GM10248 (cell line): ENCODE measurements around the gene SLC38A9.

ENCODE experiments used
- CTCF ChIA-PET: fragments of 300-600 bp; sonication (Branson Sonifier 250); formaldehyde crosslinking; extraction: SDS; loops from one replicate; lab custom pipeline; 2021; ENCODE audit warnings: antibody characterized with exemption; lab: Yijun Ruan, JAX
- POLR2A ChIA-PET: fragments of 350-650 bp; sonication (Branson Sonifier 250); formaldehyde crosslinking; extraction: SDS; loops from one replicate; lab custom pipeline; 2020; ENCODE audit warnings: antibody characterized with exemption; lab: Yijun Ruan, JAX
- DNase-seq: peaks from one replicate; pipeline ENCODE4 v3.0.0; 2012; ENCODE audit errors: extremely low spot score
- TF ChIP-seq, protein P1 (sequence below): IDR thresholded peaks from 2 replicates; pipeline ENCODE4 v1.5.1; 2012; ENCODE audit warnings: mild to moderate bottlenecking, low read depth; ENCODE audit errors: extremely low read depth, missing control alignments, control extremely low read depth

Gene SLC38A9

DNA sequence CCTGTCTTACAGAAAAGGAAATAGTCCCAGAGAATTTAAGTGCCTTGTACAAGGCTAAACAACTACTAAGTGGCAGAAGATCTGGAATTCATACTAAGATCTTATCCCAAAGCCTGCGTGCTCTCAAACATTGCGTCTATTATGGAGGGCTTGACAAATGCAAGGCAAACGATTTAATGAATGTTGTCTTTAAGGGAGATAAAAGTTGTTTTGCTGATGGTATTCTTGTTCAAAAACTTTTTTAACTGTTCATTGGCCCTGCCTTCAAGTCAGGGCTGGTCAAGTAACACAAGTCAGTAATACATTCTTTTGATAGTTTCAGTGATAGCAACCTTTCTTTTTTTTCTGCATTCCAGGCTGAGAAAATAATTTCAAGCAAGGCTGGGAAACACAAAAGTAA is 1.7 kb upstream of the SLC38A9 start:
- POLR2A ChIA-PET, result no interaction called here
- CTCF ChIA-PET, result interaction anchor here (1.6 to 3.0 kb wide), 2 partner anchors 9 to 22 kb away, joined by 5 to 11 read pairs; no protein-coding TSS in a partner anchor
- TF ChIP-seq, protein P1, sequence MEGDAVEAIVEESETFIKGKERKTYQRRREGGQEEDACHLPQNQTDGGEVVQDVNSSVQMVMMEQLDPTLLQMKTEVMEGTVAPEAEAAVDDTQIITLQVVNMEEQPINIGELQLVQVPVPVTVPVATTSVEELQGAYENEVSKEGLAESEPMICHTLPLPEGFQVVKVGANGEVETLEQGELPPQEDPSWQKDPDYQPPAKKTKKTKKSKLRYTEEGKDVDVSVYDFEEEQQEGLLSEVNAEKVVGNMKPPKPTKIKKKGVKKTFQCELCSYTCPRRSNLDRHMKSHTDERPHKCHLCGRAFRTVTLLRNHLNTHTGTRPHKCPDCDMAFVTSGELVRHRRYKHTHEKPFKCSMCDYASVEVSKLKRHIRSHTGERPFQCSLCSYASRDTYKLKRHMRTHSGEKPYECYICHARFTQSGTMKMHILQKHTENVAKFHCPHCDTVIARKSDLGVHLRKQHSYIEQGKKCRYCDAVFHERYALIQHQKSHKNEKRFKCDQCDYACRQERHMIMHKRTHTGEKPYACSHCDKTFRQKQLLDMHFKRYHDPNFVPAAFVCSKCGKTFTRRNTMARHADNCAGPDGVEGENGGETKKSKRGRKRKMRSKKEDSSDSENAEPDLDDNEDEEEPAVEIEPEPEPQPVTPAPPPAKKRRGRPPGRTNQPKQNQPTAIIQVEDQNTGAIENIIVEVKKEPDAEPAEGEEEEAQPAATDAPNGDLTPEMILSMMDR, result no peak
- DNase-seq, result no peak

DNA sequence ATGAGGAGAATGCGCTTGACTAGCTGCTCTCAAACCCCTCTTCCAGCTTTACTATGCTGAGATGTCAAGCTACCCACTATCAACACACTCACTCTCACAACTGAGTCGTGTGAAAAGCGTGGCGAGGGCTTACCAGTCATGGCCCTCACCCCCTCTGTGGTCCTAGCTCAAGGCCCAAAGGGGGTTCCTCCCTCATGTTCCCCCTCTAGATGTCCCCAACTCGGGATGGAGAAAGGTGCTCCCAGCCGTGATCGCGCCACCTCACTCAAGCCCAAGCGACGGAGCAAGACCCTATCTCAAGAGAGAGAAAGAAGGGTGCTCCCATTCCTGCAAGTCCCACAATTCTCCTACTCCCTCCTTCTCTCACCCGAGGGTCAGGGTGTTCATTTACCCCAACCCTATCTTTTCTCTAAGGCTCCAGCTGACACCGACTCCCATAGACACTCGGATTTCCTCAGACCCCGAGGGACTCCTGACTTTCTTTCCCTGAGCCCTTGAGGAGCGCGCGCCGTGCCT is 559 bp downstream of the SLC38A9 start:
- DNase-seq, result no peak
- POLR2A ChIA-PET, result no interaction called here
- TF ChIP-seq, protein P1, result no peak
- CTCF ChIA-PET, result interaction anchor here (1.1 to 3.0 kb wide), 3 partner anchors 11 to 20 kb away, joined by 3 to 11 read pairs (median 3); no protein-coding TSS in a partner anchor

DNA sequence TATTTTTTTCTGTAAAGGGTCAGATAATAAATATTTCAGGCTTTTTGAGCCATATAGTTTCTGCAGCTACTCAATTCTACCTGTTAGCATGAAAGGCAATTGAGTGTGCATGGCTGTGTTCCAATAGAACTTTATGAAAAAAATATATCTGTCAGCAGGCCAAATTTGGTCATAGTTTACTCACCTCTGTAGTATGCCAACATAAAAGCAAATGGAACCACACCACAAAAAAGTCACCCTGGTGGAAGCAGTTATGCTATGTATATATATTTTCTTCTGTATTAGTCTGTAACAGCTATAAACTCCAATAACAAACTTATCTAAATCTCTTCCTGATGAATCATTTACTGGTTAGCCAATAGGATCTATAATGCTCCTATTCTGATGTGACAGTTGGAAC is 3.4 kb downstream of the SLC38A9 start:
- TF ChIP-seq, protein P1, result no peak
- ChIA-PET POLR2A (no interaction called here), CTCF (no interaction called here)
- no peak for DNase-seq

DNA sequence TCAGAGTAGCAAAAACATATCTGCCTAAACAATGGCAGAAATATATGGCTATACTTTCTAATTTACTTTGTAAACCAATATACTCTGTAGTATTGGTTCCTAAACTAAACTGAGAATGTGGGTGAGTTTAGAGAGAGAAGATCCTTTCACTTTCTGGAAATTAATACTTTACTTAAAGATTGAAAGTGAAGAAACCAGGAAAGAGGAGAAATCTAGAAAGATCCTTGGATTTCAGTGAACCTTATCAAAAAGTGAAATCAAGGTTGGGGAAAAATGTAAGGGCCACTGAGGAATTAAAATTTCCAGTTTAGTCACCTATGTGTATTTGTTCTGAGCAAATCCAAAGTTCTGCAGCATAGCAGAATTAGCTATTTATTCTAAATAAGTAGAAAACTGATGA is 5.9 kb downstream of the SLC38A9 start:
- TF ChIP-seq, protein P1, result no peak
- ChIA-PET CTCF (interaction anchor here (1.2 to 1.6 kb wide), 2 partner anchors 15 to 362 kb away, joined by 3 to 6 read pairs; no protein-coding TSS in a partner anchor), POLR2A (no interaction called here)
- no peak for DNase-seq

DNA sequence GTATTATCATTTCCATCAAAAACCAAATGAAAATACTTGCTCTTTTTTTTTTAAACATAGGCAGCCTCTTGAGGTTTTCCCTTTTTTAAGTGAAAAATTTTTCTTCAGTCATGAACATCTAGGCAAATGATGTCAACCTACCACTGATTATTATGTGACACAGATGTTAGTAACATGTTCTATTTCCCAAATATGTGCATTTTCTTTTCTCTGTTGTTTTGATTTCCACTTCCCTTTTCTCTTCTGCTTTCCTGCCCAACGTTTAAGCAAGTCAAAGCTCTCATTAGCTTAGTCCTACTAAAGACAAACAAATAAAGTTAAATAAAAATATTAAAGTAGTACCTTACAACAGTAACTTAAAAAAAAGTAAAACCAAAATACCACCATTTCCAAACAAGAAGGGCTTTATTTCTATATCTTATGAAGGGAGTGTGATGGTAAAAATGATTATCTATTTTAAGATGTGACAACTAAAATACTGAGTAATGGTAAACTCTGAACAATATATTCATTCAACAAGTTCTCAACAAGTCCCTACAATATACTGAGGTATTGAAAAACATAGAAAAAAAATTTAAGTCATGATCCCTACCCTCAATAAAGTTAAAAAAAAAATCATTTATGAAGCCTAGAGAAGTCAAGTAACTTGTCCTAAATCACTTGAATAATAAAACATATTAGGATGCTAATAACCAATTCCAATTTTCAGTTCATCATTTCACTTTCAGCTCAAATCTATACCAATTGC is 9.4 kb downstream of the SLC38A9 start:
- DNase-seq, result peak; percentile 25
- CTCF ChIA-PET, result interaction anchor here (2.0 kb wide), 1 partner anchor 11 kb away, joined by 9 read pairs; no protein-coding TSS in a partner anchor
- POLR2A ChIA-PET, result no interaction called here
- TF ChIP-seq, protein P1, result no peak

DNA sequence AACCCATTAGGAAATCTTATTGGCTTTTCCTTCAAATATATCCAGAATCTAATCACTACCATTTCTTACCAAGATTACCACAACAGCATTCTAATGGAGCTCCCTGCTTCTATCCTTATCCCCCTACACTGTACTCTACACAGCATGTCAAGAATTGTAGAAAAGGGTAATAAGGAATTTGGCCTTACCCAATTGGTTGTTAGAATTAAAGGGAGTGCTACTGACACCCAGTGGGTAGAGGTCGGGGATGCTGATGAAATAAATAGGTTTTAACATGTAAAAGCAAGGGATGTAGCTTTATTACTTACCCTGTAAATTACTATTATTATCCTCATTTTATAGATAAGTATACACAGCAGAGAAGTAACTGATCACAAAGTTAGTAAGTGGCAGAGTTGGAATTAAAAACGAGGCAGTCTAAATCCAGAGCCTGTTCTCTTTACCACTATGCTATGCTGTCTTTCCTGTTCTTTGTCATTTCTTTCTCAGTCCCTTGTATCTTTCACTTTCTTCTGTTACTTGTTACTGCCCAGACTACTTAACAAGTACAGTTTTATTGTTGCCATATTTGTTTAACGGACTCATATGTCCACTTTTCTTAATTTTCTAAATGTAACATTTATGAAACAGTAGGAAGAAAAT is 10.5 kb downstream of the SLC38A9 start:
- ChIA-PET CTCF (interaction anchor here (1.0 to 1.9 kb wide), 5 partner anchors 10 to 475 kb away, joined by 3 to 10 read pairs (median 4); no protein-coding TSS in a partner anchor), POLR2A (interaction anchor here (0.5 kb wide), 1 partner anchor 19 kb away, joined by 4 read pairs; no protein-coding TSS in a partner anchor)
- no peak for DNase-seq
- TF ChIP-seq, protein P1, result no peak
